Vagina (tissue), 1 donor: ENCODE measurements around the gene TOB1. TPM values are rescaled to one million over a fixed set of nuclear protein-coding genes. Genes with fewer than 3 reads are reported as not detected.

Experiments used
- total RNA-seq: library from RNA; depleted of rRNA; stranded (reverse); fragments of >200 nt; gene quantifications from one replicate; pipeline ENCODE4 v1.2.3, GENCODE V29; 2016

The TOB1 gene
- total RNA-seq, 1 donor from 2014 or later, result 74.4 TPM

Other genes with a start within 250 kb of the TOB1 start
- gene ABCC3, start 231.5 kb downstream of the TOB1 start, total RNA-seq, result 47.6 TPM
- 21.6 TPM for gene ANKRD40, start 158.4 kb downstream of the TOB1 start, total RNA-seq
- 108 TPM for gene LUC7L3, start 146.8 kb downstream of the TOB1 start, total RNA-seq
- gene ANKRD40CL, start 98.8 kb downstream of the TOB1 start, total RNA-seq, result not detected
- gene WFIKKN2, start 30.8 kb downstream of the TOB1 start, total RNA-seq, result 0.49 TPM